ENCODE data around the gene SH3RF3.

The SH3RF3 gene

GRCh38 chr2:109397893-109398292, 268.9 kb downstream of the SH3RF3 start:
- TF ChIP-seq POLR2A (IDR thresholded peaks at IDR 0.05; ENCODE audit: low read depth, low read length) (no peak), TAF1 (IDR thresholded peaks at IDR 0.05; ENCODE audit: low read depth, low read length) (no peak), POU2F2 (IDR thresholded peaks at IDR 0.05; ENCODE audit: low read depth, low read length) (no peak), POLR2AphosphoS5 (IDR thresholded peaks at IDR 0.05; ENCODE audit: low read depth, low read length) (no peak), SPI1 (IDR thresholded peaks at IDR 0.05; ENCODE audit: low read depth, low read length) (no peak), PAX5 (IDR thresholded peaks at IDR 0.05; ENCODE audit: insufficient read depth, low read length, severe bottlenecking) (no peak)
- FAIRE-seq (no peak), DNase-seq (ENCODE audit: insufficient read length, low spot score) (no peak)

DNA sequence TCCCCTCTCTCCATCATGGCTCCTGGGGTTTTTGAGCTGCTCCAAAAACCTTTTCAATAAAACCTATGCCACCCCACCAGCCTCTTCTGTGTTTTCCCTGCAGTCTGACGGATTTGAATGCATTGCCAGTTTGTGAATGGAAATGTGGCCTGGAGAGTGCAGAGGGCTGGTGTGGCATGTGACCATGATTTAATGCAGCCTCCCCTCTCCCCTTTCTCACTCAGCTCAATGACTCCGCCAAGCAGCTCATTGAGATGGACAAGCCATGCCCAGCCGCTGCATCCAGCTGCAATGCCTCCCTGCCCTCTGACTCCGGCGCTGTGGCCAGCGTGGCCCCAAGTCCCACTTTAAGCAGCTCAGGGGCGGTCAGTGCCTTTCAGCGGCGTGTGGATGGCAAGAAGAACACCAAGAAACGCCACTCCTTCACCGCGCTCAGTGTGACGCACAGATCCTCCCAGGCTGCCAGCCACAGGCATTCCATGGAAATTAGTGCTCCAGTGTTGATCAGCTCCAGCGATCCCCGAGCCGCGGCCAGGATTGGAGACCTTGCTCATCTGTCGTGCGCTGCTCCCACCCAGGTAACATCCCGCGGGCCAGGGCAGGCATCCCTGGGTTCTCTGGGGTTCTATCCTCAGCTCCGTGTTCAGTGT, 269.5 kb downstream of the SH3RF3 start:
- FAIRE-seq = no peak
- DNase-seq (ENCODE audit: insufficient read length, low spot score) = no peak
- no peak for TF ChIP-seq TAF1 (IDR thresholded peaks at IDR 0.05; ENCODE audit: low read depth, low read length)
- TF ChIP-seq SPI1 (IDR thresholded peaks at IDR 0.05; ENCODE audit: low read depth, low read length) = no peak
- no peak for TF ChIP-seq POLR2AphosphoS5 (IDR thresholded peaks at IDR 0.05; ENCODE audit: low read depth, low read length)
- no peak for TF ChIP-seq POLR2A (IDR thresholded peaks at IDR 0.05; ENCODE audit: low read depth, low read length)
- no peak for TF ChIP-seq POU2F2 (IDR thresholded peaks at IDR 0.05; ENCODE audit: low read depth, low read length)
- TF ChIP-seq PAX5 (IDR thresholded peaks at IDR 0.05; ENCODE audit: insufficient read depth, low read length, severe bottlenecking) = no peak

GRCh38 chr2:109399066-109399465, 270.1 kb downstream of the SH3RF3 start:
- TF ChIP-seq POLR2A (IDR thresholded peaks at IDR 0.05; ENCODE audit: low read depth, low read length) (no peak), POU2F2 (IDR thresholded peaks at IDR 0.05; ENCODE audit: low read depth, low read length) (no peak), PAX5 (IDR thresholded peaks at IDR 0.05; ENCODE audit: insufficient read depth, low read length, severe bottlenecking) (no peak), TAF1 (IDR thresholded peaks at IDR 0.05; ENCODE audit: low read depth, low read length) (no peak), SPI1 (IDR thresholded peaks at IDR 0.05; ENCODE audit: low read depth, low read length) (no peak), POLR2AphosphoS5 (IDR thresholded peaks at IDR 0.05; ENCODE audit: low read depth, low read length) (no peak)
- DNase-seq (ENCODE audit: insufficient read length, low spot score) (no peak), FAIRE-seq (no peak)

DNA sequence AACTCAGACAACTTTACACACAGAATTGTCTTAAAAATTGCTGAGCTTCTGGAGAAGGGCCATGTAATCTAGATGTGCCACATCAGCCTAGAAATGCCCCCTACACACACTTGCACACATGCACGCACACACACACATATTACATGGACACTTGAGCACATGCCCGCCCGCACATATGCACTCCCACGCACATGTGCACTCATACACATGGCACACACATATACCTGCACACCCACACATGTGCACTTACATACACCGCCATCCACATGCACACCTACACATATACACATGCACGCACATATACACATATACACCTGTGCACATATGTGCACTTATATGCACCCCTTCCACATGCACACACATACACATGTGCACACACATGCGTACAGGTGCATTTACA, 271.1 kb downstream of the SH3RF3 start:
- FAIRE-seq (no peak), DNase-seq (ENCODE audit: insufficient read length, low spot score) (no peak)
- TF ChIP-seq POLR2A (IDR thresholded peaks at IDR 0.05; ENCODE audit: low read depth, low read length) (no peak), POU2F2 (IDR thresholded peaks at IDR 0.05; ENCODE audit: low read depth, low read length) (no peak), TAF1 (IDR thresholded peaks at IDR 0.05; ENCODE audit: low read depth, low read length) (no peak), POLR2AphosphoS5 (IDR thresholded peaks at IDR 0.05; ENCODE audit: low read depth, low read length) (no peak), PAX5 (IDR thresholded peaks at IDR 0.05; ENCODE audit: insufficient read depth, low read length, severe bottlenecking) (no peak), SPI1 (IDR thresholded peaks at IDR 0.05; ENCODE audit: low read depth, low read length) (no peak)

DNA sequence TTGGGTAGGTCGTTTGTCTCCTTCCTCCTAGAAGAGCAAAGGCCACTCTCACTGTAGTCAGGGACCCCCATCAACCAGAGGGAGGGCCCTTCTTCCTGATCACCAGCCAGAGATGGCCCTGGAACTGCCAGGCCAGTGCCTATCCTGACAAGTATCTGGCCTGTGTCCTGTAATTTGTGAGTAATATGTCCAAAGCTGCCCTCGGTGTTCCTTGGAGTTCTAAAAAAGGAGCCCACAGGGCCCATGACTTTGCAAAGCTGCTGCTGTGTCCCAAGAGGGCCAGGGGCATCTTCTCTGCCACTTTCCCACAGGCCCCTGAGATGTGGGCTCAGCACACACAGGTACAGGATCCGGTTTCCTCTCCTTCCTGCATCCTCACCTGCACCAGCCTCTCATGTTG, 272.4 kb downstream of the SH3RF3 start:
- FAIRE-seq (no peak), DNase-seq (ENCODE audit: insufficient read length, low spot score) (no peak)
- TF ChIP-seq SPI1 (IDR thresholded peaks at IDR 0.05; ENCODE audit: low read depth, low read length) (no peak), POU2F2 (IDR thresholded peaks at IDR 0.05; ENCODE audit: low read depth, low read length) (no peak), TAF1 (IDR thresholded peaks at IDR 0.05; ENCODE audit: low read depth, low read length) (no peak), PAX5 (IDR thresholded peaks at IDR 0.05; ENCODE audit: insufficient read depth, low read length, severe bottlenecking) (no peak), POLR2A (IDR thresholded peaks at IDR 0.05; ENCODE audit: low read depth, low read length) (no peak), POLR2AphosphoS5 (IDR thresholded peaks at IDR 0.05; ENCODE audit: low read depth, low read length) (no peak)

GRCh38 chr2:109402180-109402579, 273.2 kb downstream of the SH3RF3 start:
- DNase-seq (ENCODE audit: insufficient read length, low spot score) = no peak
- TF ChIP-seq POU2F2 (IDR thresholded peaks at IDR 0.05; ENCODE audit: low read depth, low read length) (no peak), PAX5 (IDR thresholded peaks at IDR 0.05; ENCODE audit: insufficient read depth, low read length, severe bottlenecking) (no peak), SPI1 (IDR thresholded peaks at IDR 0.05; ENCODE audit: low read depth, low read length) (no peak), TAF1 (IDR thresholded peaks at IDR 0.05; ENCODE audit: low read depth, low read length) (no peak), POLR2A (IDR thresholded peaks at IDR 0.05; ENCODE audit: low read depth, low read length) (no peak), POLR2AphosphoS5 (IDR thresholded peaks at IDR 0.05; ENCODE audit: low read depth, low read length) (no peak)
- FAIRE-seq = no peak

DNA sequence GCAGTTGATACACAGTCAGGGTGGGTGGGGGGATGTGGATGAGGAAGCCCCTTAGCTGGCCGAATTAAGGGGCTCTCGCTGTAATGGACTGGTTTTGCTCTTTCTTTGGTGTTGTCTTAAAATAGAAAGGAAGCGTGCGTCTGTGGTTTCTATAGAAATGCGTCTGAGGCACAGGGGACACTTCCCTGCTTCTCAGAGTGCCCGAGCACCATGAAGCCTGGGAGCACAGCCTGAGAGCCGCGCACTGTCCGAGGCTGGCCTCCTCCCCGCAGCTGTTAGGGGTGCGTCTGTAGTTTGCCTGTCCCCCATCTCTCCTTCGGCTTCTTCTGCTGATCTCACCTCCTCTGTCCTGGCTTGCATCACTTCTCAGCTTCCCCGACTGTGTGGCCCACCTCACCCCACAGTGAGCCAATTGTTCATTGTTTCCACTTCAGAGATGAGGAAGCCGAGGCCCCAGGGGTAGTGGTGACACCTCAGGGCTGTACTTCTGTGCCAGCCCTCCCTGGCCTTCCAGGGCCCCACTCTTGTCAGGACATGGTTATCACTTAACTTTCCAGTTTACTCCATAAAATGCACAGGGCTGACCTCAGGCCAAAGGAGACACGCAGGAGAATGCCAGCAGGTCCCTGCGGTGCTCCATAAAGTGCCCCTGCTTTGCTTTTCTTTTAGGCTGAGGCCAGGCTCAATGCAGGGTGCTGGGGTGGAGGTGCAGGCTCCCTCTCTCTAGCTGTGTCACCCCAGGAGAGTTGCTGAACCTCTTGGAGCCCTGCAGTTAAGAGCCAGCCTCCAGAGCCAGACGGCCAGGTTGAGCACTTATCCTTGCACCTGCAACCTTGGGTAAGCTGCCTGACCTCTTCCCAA, 274.2 kb downstream of the SH3RF3 start:
- DNase-seq (ENCODE audit: insufficient read length, low spot score) (no peak), FAIRE-seq (no peak)
- TF ChIP-seq POLR2AphosphoS5 (IDR thresholded peaks at IDR 0.05; ENCODE audit: low read depth, low read length) (no peak), SPI1 (IDR thresholded peaks at IDR 0.05; ENCODE audit: low read depth, low read length) (no peak), TAF1 (IDR thresholded peaks at IDR 0.05; ENCODE audit: low read depth, low read length) (no peak), PAX5 (IDR thresholded peaks at IDR 0.05; ENCODE audit: insufficient read depth, low read length, severe bottlenecking) (no peak), POU2F2 (IDR thresholded peaks at IDR 0.05; ENCODE audit: low read depth, low read length) (no peak), POLR2A (IDR thresholded peaks at IDR 0.05; ENCODE audit: low read depth, low read length) (no peak)

DNA sequence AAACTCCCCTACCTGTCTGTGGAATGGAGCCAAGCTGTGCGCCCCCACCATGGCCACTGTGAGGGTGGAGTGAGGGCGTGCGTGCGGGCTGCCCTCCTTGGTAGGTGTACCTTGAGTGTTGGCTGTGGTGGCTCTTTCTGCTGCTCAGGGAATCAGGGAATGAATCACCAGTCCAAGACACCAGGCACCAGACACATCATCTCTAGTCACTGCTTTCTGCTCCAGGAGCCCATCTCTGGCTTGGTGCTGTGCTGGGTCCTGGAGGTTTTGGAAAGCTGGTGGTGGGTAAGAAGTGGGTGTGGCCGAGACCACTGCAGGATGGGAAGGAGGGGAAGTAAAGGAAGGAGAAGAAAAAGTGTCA, 274.8 kb downstream of the SH3RF3 start:
- DNase-seq (ENCODE audit: insufficient read length, low spot score) (no peak), FAIRE-seq (no peak)
- TF ChIP-seq TAF1 (IDR thresholded peaks at IDR 0.05; ENCODE audit: low read depth, low read length) (no peak), POLR2AphosphoS5 (IDR thresholded peaks at IDR 0.05; ENCODE audit: low read depth, low read length) (no peak), POU2F2 (IDR thresholded peaks at IDR 0.05; ENCODE audit: low read depth, low read length) (no peak), PAX5 (IDR thresholded peaks at IDR 0.05; ENCODE audit: insufficient read depth, low read length, severe bottlenecking) (no peak), SPI1 (IDR thresholded peaks at IDR 0.05; ENCODE audit: low read depth, low read length) (no peak), POLR2A (IDR thresholded peaks at IDR 0.05; ENCODE audit: low read depth, low read length) (no peak)

DNA sequence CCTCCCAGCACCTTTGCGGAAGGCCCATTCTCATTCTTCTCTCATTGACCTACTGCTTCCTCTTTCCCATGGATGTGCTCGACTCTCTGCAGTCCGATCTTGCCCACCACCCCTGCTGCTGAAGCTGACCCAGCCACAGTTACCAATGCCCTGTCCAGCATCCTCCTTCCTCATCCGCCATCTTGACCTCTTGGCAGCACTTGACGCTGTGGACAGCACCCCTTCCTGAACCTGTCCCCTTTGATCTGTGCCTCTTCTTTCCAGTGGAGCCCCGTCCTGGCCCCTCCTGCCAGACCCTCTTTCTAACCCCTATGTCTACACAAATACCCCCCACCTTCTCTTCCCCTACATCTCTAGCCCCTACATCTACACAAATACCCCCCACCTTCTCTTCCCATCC, 275.7 kb downstream of the SH3RF3 start:
- TF ChIP-seq POU2F2 (IDR thresholded peaks at IDR 0.05; ENCODE audit: low read depth, low read length) (no peak), SPI1 (IDR thresholded peaks at IDR 0.05; ENCODE audit: low read depth, low read length) (no peak), POLR2AphosphoS5 (IDR thresholded peaks at IDR 0.05; ENCODE audit: low read depth, low read length) (no peak), POLR2A (IDR thresholded peaks at IDR 0.05; ENCODE audit: low read depth, low read length) (no peak), TAF1 (IDR thresholded peaks at IDR 0.05; ENCODE audit: low read depth, low read length) (no peak), PAX5 (IDR thresholded peaks at IDR 0.05; ENCODE audit: insufficient read depth, low read length, severe bottlenecking) (no peak)
- FAIRE-seq (no peak), DNase-seq (ENCODE audit: insufficient read length, low spot score) (no peak)
